ENCODE results near the gene CLSTN2.

The CLSTN2 gene

GRCh38 chr3:140523600-140523999 lies 588.6 kb downstream of the CLSTN2 start:
- no peak for TF ChIP-seq ZNF274 (IDR thresholded peaks at IDR 0.05; ENCODE audit: low read depth, low read length)
- no peak overlapping the region for H3K4me3 ChIP-seq (ENCODE audit: low read length)

GRCh38 chr3:140527156-140527555 lies 592.2 kb downstream of the CLSTN2 start:
- no peak overlapping the region for H3K4me3 ChIP-seq (ENCODE audit: low read length)
- TF ChIP-seq ZNF274 (IDR thresholded peaks at IDR 0.05; ENCODE audit: low read depth, low read length): no peak

- no peak for TF ChIP-seq ZNF274 (IDR thresholded peaks at IDR 0.05; ENCODE audit: low read depth, low read length)
- H3K4me3 ChIP-seq (ENCODE audit: low read length): no peak overlapping the region
Observed at GRCh38 chr3:140529096-140529495, 594.1 kb downstream of the CLSTN2 start.

- H3K4me3 ChIP-seq (ENCODE audit: low read length): no peak overlapping the region
- TF ChIP-seq ZNF274 (IDR thresholded peaks at IDR 0.05; ENCODE audit: low read depth, low read length): no peak
Observed at GRCh38 chr3:140529558-140529957, 594.6 kb downstream of the CLSTN2 start.

GRCh38 chr3:140530131-140530530 lies 595.1 kb downstream of the CLSTN2 start:
- H3K4me3 ChIP-seq (ENCODE audit: low read length): no peak overlapping the region
- TF ChIP-seq ZNF274 (IDR thresholded peaks at IDR 0.05; ENCODE audit: low read depth, low read length): no peak

- TF ChIP-seq ZNF274 (IDR thresholded peaks at IDR 0.05; ENCODE audit: low read depth, low read length): no peak
Observed at GRCh38 chr3:140530603-140531002, 595.6 kb downstream of the CLSTN2 start.

GRCh38 chr3:140532793-140533330 lies 597.9 kb downstream of the CLSTN2 start:
- H3K4me3 ChIP-seq (ENCODE audit: low read length): no peak overlapping the region
- no peak for TF ChIP-seq ZNF274 (IDR thresholded peaks at IDR 0.05; ENCODE audit: low read depth, low read length)

More at GRCh38 chr3:140530603-140531002, 595.6 kb downstream of the CLSTN2 start:
- H3K4me3 ChIP-seq (ENCODE audit: low read length): no peak overlapping the region

GRCh38 chr3:140536926-140537726 lies 602.1 kb downstream of the CLSTN2 start:
- no peak overlapping the region for H3K4me3 ChIP-seq (ENCODE audit: low read length)
- no peak for TF ChIP-seq ZNF274 (IDR thresholded peaks at IDR 0.05; ENCODE audit: low read depth, low read length)

- H3K4me3 ChIP-seq (ENCODE audit: low read length): no peak overlapping the region
- TF ChIP-seq ZNF274 (IDR thresholded peaks at IDR 0.05; ENCODE audit: low read depth, low read length): no peak
Observed at GRCh38 chr3:140537727-140538082, 602.7 kb downstream of the CLSTN2 start.

- TF ChIP-seq ZNF274 (IDR thresholded peaks at IDR 0.05; ENCODE audit: low read depth, low read length): no peak
- H3K4me3 ChIP-seq (ENCODE audit: low read length): no peak overlapping the region; the same call in 1 of the 2 replicates
Observed at GRCh38 chr3:140540262-140540661, 605.3 kb downstream of the CLSTN2 start.

GRCh38 chr3:140541975-140542653 lies 607.1 kb downstream of the CLSTN2 start:
- TF ChIP-seq ZNF274 (IDR thresholded peaks at IDR 0.05; ENCODE audit: low read depth, low read length): no peak
- H3K4me3 ChIP-seq (ENCODE audit: low read length): no peak overlapping the region

- no peak for TF ChIP-seq ZNF274 (IDR thresholded peaks at IDR 0.05; ENCODE audit: low read depth, low read length)
Observed at GRCh38 chr3:140545197-140545596, 610.2 kb downstream of the CLSTN2 start.

GRCh38 chr3:140545756-140546155 lies 610.8 kb downstream of the CLSTN2 start:
- no peak for TF ChIP-seq ZNF274 (IDR thresholded peaks at IDR 0.05; ENCODE audit: low read depth, low read length)

More at GRCh38 chr3:140545197-140545596, 610.2 kb downstream of the CLSTN2 start:
- no peak overlapping the region for H3K4me3 ChIP-seq (ENCODE audit: low read length)

GRCh38 chr3:140546649-140547048 lies 611.7 kb downstream of the CLSTN2 start:
- no peak overlapping the region for H3K4me3 ChIP-seq (ENCODE audit: low read length)
- TF ChIP-seq ZNF274 (IDR thresholded peaks at IDR 0.05; ENCODE audit: low read depth, low read length): no peak

More at GRCh38 chr3:140545756-140546155, 610.8 kb downstream of the CLSTN2 start:
- no peak overlapping the region for H3K4me3 ChIP-seq (ENCODE audit: low read length)

- no peak for TF ChIP-seq ZNF274 (IDR thresholded peaks at IDR 0.05; ENCODE audit: low read depth, low read length)
- no peak overlapping the region for H3K4me3 ChIP-seq (ENCODE audit: low read length)
Observed at GRCh38 chr3:140552403-140552802, 617.4 kb downstream of the CLSTN2 start.
